K562 (cell line): Measurements from ENCODE around the gene CEP135.

ENCODE experiments used
- ATF7 ChIP-seq: fragments of 450-650 bp; IDR thresholded peaks from 2 replicates; pipeline ENCODE4 v1.7.1; 2014; ENCODE audit warnings: mild to moderate bottlenecking, moderate library complexity
- GATAD2A ChIP-seq: fragments of 450-650 bp; IDR thresholded peaks from 2 replicates; pipeline ENCODE4 v1.6.1; 2017
- NRF1 ChIP-seq, 2 experiments: fragments of 450-650 bp; IDR thresholded peaks in 1 of 2; conservative IDR thresholded peaks in 1 of 2; 2 replicates each; pipeline ENCODE4 v1.6.1; 2014; ENCODE audit warnings: mild to moderate bottlenecking in 2 of 2
- ZNF274 ChIP-seq: IDR thresholded peaks from 2 replicates; pipeline ENCODE4 v1.6.1; 2011; ENCODE audit warnings: low read depth, mild to moderate bottlenecking, low read length, moderate library complexity, borderline replicate concordance
- ZZZ3 ChIP-seq: fragments of 450-650 bp; IDR thresholded peaks from 2 replicates; pipeline ENCODE4 v1.6.1; 2016; ENCODE audit warnings: antibody characterized with exemption, mild to moderate bottlenecking, moderate library complexity
- TF ChIP-seq, protein P1 (sequence below), 2 experiments: fragments of 450-650 bp in 1 of 2; sonication (generic) in 1 of 2; formaldehyde crosslinking; conservative IDR thresholded peaks; 2 replicates each; pipeline versions ENCODE4 v1.4.0 to v1.8.1; 2020 to 2022; ENCODE audit warnings: mild to moderate bottlenecking in 1 of 2, missing genetic modification reagents in 1 of 2
- TF ChIP-seq, protein P2 (sequence below): fragments of 250-450 bp; sonication (Bioruptor Pico); IDR thresholded peaks from 2 replicates; pipeline ENCODE4 v1.8.0; 2021; ENCODE audit warnings: moderate library complexity, mild to moderate bottlenecking, inconsistent platforms
- TF ChIP-seq, protein P3 (sequence below), 3 experiments: IDR thresholded peaks in 2 of 3; conservative IDR thresholded peaks in 1 of 3; 2 replicates each; pipeline ENCODE4 v1.5.1; 2011 to 2012; ENCODE audit warnings: low read length in 3 of 3, mild to moderate bottlenecking in 3 of 3, control low read depth in 2 of 3, improper control_type of control experiment in 1 of 3, inconsistent platforms in 1 of 3, low read depth in 1 of 3, mixed read lengths in 1 of 3, moderate library complexity in 1 of 3; ENCODE audit not compliant: insufficient read depth in 2 of 3
- TF ChIP-seq, protein P4 (sequence below): fragments of 450-650 bp; IDR thresholded peaks from 2 replicates; pipeline ENCODE4 v1.6.1; 2016

DNA sequence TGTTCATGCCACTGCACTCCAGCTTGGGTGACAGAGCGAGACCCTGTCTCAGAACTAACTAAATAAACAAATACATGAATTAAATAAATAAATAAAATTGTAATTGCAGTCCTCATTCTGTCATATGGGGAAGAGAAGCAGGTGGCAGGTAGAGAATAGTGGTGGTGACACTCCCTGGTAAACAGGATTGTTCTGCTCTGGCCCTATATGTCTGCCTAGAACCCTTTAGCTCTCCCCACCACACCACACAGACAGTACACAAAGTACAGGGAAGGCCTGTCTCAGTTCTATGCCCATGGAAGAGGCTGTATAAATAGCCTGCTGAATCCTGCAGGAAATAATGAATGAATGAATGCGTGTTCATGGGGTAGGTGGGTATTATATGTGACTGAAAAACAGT, 117.7 kb downstream of the CEP135 start:
- TF ChIP-seq ATF7 (no peak), ZNF274 (no peak), ZZZ3 (no peak), NRF1 (conservative IDR thresholded peaks at IDR 0.05 in 1 of 2, IDR thresholded peaks at IDR 0.05 in 1 of 2) (no peak), GATAD2A (no peak)
- TF ChIP-seq, protein P1, sequence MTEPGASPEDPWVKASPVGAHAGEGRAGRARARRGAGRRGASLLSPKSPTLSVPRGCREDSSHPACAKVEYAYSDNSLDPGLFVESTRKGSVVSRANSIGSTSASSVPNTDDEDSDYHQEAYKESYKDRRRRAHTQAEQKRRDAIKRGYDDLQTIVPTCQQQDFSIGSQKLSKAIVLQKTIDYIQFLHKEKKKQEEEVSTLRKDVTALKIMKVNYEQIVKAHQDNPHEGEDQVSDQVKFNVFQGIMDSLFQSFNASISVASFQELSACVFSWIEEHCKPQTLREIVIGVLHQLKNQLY (CRISPR knock-in tag; conservative IDR thresholded peaks at IDR 0.05) = no peak
- TF ChIP-seq, protein P2, sequence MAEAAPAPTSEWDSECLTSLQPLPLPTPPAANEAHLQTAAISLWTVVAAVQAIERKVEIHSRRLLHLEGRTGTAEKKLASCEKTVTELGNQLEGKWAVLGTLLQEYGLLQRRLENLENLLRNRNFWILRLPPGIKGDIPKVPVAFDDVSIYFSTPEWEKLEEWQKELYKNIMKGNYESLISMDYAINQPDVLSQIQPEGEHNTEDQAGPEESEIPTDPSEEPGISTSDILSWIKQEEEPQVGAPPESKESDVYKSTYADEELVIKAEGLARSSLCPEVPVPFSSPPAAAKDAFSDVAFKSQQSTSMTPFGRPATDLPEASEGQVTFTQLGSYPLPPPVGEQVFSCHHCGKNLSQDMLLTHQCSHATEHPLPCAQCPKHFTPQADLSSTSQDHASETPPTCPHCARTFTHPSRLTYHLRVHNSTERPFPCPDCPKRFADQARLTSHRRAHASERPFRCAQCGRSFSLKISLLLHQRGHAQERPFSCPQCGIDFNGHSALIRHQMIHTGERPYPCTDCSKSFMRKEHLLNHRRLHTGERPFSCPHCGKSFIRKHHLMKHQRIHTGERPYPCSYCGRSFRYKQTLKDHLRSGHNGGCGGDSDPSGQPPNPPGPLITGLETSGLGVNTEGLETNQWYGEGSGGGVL = no peak
- TF ChIP-seq, protein P3, sequence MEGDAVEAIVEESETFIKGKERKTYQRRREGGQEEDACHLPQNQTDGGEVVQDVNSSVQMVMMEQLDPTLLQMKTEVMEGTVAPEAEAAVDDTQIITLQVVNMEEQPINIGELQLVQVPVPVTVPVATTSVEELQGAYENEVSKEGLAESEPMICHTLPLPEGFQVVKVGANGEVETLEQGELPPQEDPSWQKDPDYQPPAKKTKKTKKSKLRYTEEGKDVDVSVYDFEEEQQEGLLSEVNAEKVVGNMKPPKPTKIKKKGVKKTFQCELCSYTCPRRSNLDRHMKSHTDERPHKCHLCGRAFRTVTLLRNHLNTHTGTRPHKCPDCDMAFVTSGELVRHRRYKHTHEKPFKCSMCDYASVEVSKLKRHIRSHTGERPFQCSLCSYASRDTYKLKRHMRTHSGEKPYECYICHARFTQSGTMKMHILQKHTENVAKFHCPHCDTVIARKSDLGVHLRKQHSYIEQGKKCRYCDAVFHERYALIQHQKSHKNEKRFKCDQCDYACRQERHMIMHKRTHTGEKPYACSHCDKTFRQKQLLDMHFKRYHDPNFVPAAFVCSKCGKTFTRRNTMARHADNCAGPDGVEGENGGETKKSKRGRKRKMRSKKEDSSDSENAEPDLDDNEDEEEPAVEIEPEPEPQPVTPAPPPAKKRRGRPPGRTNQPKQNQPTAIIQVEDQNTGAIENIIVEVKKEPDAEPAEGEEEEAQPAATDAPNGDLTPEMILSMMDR (IDR thresholded peaks at IDR 0.05 in 2 of 3, conservative IDR thresholded peaks at IDR 0.05 in 1 of 3; ENCODE audit: insufficient read depth in 2 of 3, low read depth in 1 of 3, low read length in 3 of 3) = no peak
- TF ChIP-seq, protein P4, sequence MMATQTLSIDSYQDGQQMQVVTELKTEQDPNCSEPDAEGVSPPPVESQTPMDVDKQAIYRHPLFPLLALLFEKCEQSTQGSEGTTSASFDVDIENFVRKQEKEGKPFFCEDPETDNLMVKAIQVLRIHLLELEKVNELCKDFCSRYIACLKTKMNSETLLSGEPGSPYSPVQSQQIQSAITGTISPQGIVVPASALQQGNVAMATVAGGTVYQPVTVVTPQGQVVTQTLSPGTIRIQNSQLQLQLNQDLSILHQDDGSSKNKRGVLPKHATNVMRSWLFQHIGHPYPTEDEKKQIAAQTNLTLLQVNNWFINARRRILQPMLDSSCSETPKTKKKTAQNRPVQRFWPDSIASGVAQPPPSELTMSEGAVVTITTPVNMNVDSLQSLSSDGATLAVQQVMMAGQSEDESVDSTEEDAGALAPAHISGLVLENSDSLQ = no peak
